ENCODE measurements around the gene ZNF407. TPM values are rescaled to one million over a fixed set of nuclear protein-coding genes. Genes with fewer than 3 reads are reported as not detected.

ZNF407 gene
- total and polyA plus RNA-seq, 4 donors: 1.9 to 16.5 (median 6.6) TPM

DNA sequence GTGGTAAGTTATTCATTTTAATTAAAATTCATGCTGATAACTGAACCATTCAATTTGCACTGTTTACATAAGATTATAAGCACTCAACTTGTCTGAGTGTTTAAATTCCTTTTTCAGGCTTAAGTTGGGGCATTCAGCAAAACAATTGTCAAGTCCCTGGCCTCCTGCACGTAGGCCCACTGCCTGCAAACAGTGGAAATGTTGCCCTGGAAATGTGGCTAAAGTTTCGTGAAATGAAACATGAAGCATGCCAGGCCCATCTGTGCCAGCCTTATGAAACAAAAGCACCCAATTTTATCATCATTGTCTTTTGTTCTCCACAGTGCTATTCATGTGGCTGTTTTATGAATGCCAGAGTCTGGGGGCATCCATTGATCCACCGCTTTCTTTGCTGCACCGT lies 447.6 kb downstream of the ZNF407 start:
- no peaks in the 10 kb centered on the region for H3K36me3 ChIP-seq (ENCODE audit: control insufficient read depth in 4 of 4, insufficient read depth in 3 of 4, low read depth in 1 of 4, low read length in 3 of 4)
- no peak overlapping the region for H3K4me3 ChIP-seq (ENCODE audit: low read depth in 1 of 3, low read length in 3 of 3)
- H3K9ac ChIP-seq (ENCODE audit: low read depth in 1 of 2, low read length in 2 of 2): no peak overlapping the region
- TF ChIP-seq, protein P1, sequence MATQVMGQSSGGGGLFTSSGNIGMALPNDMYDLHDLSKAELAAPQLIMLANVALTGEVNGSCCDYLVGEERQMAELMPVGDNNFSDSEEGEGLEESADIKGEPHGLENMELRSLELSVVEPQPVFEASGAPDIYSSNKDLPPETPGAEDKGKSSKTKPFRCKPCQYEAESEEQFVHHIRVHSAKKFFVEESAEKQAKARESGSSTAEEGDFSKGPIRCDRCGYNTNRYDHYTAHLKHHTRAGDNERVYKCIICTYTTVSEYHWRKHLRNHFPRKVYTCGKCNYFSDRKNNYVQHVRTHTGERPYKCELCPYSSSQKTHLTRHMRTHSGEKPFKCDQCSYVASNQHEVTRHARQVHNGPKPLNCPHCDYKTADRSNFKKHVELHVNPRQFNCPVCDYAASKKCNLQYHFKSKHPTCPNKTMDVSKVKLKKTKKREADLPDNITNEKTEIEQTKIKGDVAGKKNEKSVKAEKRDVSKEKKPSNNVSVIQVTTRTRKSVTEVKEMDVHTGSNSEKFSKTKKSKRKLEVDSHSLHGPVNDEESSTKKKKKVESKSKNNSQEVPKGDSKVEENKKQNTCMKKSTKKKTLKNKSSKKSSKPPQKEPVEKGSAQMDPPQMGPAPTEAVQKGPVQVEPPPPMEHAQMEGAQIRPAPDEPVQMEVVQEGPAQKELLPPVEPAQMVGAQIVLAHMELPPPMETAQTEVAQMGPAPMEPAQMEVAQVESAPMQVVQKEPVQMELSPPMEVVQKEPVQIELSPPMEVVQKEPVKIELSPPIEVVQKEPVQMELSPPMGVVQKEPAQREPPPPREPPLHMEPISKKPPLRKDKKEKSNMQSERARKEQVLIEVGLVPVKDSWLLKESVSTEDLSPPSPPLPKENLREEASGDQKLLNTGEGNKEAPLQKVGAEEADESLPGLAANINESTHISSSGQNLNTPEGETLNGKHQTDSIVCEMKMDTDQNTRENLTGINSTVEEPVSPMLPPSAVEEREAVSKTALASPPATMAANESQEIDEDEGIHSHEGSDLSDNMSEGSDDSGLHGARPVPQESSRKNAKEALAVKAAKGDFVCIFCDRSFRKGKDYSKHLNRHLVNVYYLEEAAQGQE (IDR thresholded peaks at IDR 0.05): no peak
- no peak for TF ChIP-seq HNF4G (IDR thresholded peaks at IDR 0.05)
- DNase-seq (ENCODE audit: low spot score): no peak
- H3K9me3 ChIP-seq (ENCODE audit: control insufficient read depth in 4 of 4, low read length in 3 of 4): no peaks in the 10 kb centered on the region
- WGBS: 94% methylated on average over 4 of the region's 4 CpGs
- H3K4me1 ChIP-seq (ENCODE audit: control insufficient read depth in 4 of 4, insufficient read depth in 4 of 4, low read length in 3 of 4): no peaks in the 10 kb centered on the region
- no peak overlapping the region for H3K27ac ChIP-seq (ENCODE audit: low read depth in 1 of 2, low read length in 2 of 2)
- H3K27me3 ChIP-seq (ENCODE audit: control insufficient read depth in 4 of 4, insufficient read depth in 4 of 4, low read length in 3 of 4): no peaks in the 10 kb centered on the region

DNA sequence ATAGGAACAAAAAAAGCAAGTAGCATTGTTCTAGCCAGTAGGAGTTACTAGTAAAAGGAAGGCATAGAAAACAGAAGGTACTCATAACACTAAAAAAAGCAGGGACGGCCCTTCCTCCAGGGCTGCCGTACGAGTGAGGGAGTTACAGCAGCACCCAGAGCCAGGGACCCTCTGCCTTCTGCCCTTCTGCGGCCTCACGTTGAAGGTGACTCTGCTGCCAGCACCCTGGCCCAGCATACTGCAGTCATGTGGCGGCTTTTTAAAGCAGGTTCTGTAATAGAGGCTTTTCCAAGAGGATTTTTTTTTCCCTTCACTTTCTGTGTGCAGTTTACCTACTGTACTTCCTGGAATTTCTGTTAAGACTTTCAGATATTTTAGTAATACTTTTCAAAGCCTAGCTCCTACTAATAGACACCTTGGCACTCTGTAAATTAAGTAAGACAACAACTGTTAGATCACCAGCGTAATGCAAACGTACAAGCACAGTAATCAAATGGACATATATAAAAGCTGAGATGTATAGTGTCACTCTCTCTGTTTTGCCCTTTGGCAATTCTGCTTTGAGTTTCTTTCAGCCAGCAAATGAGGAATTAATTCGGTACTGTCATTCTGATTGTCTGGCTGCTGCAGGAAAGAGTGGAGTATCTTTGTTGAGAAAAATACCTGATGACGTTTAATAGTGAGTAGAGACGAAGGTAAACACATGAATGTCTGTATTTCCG lies 449.7 kb downstream of the ZNF407 start:
- no peak for DNase-seq (ENCODE audit: low spot score)
- H3K4me3 ChIP-seq (ENCODE audit: low read depth in 1 of 3, low read length in 3 of 3): no peak overlapping the region
- H3K4me1 ChIP-seq (ENCODE audit: control insufficient read depth in 4 of 4, insufficient read depth in 4 of 4, low read length in 3 of 4): no peaks in the 10 kb centered on the region
- no peak overlapping the region for H3K9ac ChIP-seq (ENCODE audit: low read depth in 1 of 2, low read length in 2 of 2)
- no peak overlapping the region for H3K27ac ChIP-seq (ENCODE audit: low read depth in 1 of 2, low read length in 2 of 2)
- H3K27me3 ChIP-seq (ENCODE audit: control insufficient read depth in 4 of 4, insufficient read depth in 4 of 4, low read length in 3 of 4): no peaks in the 10 kb centered on the region
- no peaks in the 10 kb centered on the region for H3K36me3 ChIP-seq (ENCODE audit: control insufficient read depth in 4 of 4, insufficient read depth in 3 of 4, low read depth in 1 of 4, low read length in 3 of 4)
- no peaks in the 10 kb centered on the region for H3K9me3 ChIP-seq (ENCODE audit: control insufficient read depth in 4 of 4, low read length in 3 of 4)
- WGBS: 96% methylated on average over 12 of the region's 12 CpGs
- TF ChIP-seq, protein P2, sequence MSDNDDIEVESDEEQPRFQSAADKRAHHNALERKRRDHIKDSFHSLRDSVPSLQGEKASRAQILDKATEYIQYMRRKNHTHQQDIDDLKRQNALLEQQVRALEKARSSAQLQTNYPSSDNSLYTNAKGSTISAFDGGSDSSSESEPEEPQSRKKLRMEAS (IDR thresholded peaks at IDR 0.05): no peak
- no peak for TF ChIP-seq JUND (IDR thresholded peaks at IDR 0.05)
- TF ChIP-seq FOXA1 (IDR thresholded peaks at IDR 0.05): no peak
- no peak for TF ChIP-seq RAD21 (IDR thresholded peaks at IDR 0.05)
- TF ChIP-seq HNF4A (conservative IDR thresholded peaks at IDR 0.05): no peak
- TF ChIP-seq EGR1 (IDR thresholded peaks at IDR 0.05; ENCODE audit: low read depth in 2 of 2): no peak
- TF ChIP-seq GABPA (IDR thresholded peaks at IDR 0.05 in 1 of 2, conservative IDR thresholded peaks at IDR 0.05 in 1 of 2): no peak
- no peak for TF ChIP-seq SP1 (IDR thresholded peaks at IDR 0.05)
- no peak for TF ChIP-seq RXRA (IDR thresholded peaks at IDR 0.05)
- TF ChIP-seq, protein P3, sequence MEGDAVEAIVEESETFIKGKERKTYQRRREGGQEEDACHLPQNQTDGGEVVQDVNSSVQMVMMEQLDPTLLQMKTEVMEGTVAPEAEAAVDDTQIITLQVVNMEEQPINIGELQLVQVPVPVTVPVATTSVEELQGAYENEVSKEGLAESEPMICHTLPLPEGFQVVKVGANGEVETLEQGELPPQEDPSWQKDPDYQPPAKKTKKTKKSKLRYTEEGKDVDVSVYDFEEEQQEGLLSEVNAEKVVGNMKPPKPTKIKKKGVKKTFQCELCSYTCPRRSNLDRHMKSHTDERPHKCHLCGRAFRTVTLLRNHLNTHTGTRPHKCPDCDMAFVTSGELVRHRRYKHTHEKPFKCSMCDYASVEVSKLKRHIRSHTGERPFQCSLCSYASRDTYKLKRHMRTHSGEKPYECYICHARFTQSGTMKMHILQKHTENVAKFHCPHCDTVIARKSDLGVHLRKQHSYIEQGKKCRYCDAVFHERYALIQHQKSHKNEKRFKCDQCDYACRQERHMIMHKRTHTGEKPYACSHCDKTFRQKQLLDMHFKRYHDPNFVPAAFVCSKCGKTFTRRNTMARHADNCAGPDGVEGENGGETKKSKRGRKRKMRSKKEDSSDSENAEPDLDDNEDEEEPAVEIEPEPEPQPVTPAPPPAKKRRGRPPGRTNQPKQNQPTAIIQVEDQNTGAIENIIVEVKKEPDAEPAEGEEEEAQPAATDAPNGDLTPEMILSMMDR (IDR thresholded peaks at IDR 0.05; ENCODE audit: low read depth, low read length, missing input control): no peak
- no peak for TF ChIP-seq YY1 (IDR thresholded peaks at IDR 0.05)
- TF ChIP-seq TAF1 (conservative IDR thresholded peaks at IDR 0.05): no peak
- TF ChIP-seq, protein P1 (IDR thresholded peaks at IDR 0.05): no peak
- TF ChIP-seq, protein P4, sequence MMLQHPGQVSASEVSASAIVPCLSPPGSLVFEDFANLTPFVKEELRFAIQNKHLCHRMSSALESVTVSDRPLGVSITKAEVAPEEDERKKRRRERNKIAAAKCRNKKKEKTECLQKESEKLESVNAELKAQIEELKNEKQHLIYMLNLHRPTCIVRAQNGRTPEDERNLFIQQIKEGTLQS (IDR thresholded peaks at IDR 0.05): no peak
- TF ChIP-seq FOXA2 (IDR thresholded peaks at IDR 0.05): no peak
- TF ChIP-seq, protein P5, sequence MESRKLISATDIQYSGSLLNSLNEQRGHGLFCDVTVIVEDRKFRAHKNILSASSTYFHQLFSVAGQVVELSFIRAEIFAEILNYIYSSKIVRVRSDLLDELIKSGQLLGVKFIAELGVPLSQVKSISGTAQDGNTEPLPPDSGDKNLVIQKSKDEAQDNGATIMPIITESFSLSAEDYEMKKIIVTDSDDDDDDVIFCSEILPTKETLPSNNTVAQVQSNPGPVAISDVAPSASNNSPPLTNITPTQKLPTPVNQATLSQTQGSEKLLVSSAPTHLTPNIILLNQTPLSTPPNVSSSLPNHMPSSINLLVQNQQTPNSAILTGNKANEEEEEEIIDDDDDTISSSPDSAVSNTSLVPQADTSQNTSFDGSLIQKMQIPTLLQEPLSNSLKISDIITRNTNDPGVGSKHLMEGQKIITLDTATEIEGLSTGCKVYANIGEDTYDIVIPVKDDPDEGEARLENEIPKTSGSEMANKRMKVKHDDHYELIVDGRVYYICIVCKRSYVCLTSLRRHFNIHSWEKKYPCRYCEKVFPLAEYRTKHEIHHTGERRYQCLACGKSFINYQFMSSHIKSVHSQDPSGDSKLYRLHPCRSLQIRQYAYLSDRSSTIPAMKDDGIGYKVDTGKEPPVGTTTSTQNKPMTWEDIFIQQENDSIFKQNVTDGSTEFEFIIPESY (IDR thresholded peaks at IDR 0.05): no peak
- no peak for TF ChIP-seq HNF4G (IDR thresholded peaks at IDR 0.05)
